Measurements from ENCODE around the gene TTYH3.

- TF ChIP-seq CTCF (IDR thresholded peaks at IDR 0.05) (no peak), SIN3A (IDR thresholded peaks at IDR 0.05; ENCODE audit: borderline replicate concordance, insufficient read depth, low read depth, low read length) (no peak), POLR2AphosphoS5 (IDR thresholded peaks at IDR 0.05; ENCODE audit: low read depth, low read length) (no peak)
- TF ChIP-seq, protein P1, sequence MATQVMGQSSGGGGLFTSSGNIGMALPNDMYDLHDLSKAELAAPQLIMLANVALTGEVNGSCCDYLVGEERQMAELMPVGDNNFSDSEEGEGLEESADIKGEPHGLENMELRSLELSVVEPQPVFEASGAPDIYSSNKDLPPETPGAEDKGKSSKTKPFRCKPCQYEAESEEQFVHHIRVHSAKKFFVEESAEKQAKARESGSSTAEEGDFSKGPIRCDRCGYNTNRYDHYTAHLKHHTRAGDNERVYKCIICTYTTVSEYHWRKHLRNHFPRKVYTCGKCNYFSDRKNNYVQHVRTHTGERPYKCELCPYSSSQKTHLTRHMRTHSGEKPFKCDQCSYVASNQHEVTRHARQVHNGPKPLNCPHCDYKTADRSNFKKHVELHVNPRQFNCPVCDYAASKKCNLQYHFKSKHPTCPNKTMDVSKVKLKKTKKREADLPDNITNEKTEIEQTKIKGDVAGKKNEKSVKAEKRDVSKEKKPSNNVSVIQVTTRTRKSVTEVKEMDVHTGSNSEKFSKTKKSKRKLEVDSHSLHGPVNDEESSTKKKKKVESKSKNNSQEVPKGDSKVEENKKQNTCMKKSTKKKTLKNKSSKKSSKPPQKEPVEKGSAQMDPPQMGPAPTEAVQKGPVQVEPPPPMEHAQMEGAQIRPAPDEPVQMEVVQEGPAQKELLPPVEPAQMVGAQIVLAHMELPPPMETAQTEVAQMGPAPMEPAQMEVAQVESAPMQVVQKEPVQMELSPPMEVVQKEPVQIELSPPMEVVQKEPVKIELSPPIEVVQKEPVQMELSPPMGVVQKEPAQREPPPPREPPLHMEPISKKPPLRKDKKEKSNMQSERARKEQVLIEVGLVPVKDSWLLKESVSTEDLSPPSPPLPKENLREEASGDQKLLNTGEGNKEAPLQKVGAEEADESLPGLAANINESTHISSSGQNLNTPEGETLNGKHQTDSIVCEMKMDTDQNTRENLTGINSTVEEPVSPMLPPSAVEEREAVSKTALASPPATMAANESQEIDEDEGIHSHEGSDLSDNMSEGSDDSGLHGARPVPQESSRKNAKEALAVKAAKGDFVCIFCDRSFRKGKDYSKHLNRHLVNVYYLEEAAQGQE (IDR thresholded peaks at IDR 0.05; ENCODE audit: insufficient read depth in 1 of 2, low read depth in 2 of 2, low read length in 1 of 2): no peak
These were observed 2.7 kb downstream of the TTYH3 start for GRCh38 chr7:2634267-2635145.

Measured in Panc1 (cell line).